LNCaP clone FGC (cell line): ENCODE results near the gene BNC2.

Source experiments
- DNase-seq: peaks from one replicate; pipeline ENCODE4 v3.0.0-alpha.2; 2011; ENCODE audit warnings: low read depth
- H3K4me3 ChIP-seq: 2 replicates; pipeline ENCODE4 v1.5.1; 2011; ENCODE audit warnings: mild to moderate bottlenecking, low read depth, low read length, control low read depth
- TF ChIP-seq, protein P1 (sequence below): IDR thresholded peaks from 2 replicates; pipeline ENCODE4 v1.5.1; 2012; ENCODE audit warnings: mild to moderate bottlenecking; ENCODE audit not compliant: control insufficient read depth, insufficient read depth; ENCODE audit errors: extremely low read depth

BNC2 gene

DNA sequence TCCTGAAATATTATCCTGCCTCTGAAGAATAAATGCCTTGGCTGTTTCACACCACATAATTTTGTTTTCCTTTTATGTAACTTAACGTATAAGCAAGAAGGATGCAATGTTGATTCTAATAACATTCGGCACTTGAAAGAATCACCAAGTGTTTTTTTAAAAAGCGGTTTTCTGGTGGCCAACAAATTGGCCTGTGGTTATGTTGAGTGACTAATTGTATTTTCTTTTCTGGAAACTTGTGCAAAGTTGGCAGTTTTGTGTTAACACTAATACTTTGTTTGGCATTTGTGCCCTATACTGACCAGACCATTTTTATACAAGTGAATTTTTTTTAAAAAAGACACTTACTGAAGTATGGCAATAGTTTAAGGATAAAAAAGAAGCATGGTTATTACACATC is 452.7 kb downstream of the BNC2 start:
- no peak overlapping the region for H3K4me3 ChIP-seq
- no peak for DNase-seq
- TF ChIP-seq, protein P1, sequence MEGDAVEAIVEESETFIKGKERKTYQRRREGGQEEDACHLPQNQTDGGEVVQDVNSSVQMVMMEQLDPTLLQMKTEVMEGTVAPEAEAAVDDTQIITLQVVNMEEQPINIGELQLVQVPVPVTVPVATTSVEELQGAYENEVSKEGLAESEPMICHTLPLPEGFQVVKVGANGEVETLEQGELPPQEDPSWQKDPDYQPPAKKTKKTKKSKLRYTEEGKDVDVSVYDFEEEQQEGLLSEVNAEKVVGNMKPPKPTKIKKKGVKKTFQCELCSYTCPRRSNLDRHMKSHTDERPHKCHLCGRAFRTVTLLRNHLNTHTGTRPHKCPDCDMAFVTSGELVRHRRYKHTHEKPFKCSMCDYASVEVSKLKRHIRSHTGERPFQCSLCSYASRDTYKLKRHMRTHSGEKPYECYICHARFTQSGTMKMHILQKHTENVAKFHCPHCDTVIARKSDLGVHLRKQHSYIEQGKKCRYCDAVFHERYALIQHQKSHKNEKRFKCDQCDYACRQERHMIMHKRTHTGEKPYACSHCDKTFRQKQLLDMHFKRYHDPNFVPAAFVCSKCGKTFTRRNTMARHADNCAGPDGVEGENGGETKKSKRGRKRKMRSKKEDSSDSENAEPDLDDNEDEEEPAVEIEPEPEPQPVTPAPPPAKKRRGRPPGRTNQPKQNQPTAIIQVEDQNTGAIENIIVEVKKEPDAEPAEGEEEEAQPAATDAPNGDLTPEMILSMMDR: no peak

DNA sequence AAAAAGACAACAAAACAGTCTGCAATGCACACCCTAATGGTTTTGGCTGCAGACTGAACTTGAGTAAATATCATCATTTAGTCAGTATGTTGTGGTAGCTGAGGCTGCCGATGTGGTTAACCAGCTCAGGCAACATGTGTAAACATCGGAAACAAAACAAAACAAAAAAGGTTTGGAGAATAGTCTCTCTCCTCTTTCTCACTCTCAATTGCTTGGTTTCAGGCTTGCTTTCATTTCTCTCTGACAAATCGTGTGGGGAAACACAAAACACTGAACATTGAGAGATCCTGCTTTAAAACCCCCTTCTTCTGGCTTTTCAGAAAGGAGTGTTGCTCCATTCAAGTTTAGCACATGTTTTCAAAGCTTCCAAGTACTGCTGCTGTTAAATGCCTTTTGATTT is 453.3 kb downstream of the BNC2 start:
- DNase-seq: no peak
- TF ChIP-seq, protein P1: no peak
- H3K4me3 ChIP-seq: no peak overlapping the region

DNA sequence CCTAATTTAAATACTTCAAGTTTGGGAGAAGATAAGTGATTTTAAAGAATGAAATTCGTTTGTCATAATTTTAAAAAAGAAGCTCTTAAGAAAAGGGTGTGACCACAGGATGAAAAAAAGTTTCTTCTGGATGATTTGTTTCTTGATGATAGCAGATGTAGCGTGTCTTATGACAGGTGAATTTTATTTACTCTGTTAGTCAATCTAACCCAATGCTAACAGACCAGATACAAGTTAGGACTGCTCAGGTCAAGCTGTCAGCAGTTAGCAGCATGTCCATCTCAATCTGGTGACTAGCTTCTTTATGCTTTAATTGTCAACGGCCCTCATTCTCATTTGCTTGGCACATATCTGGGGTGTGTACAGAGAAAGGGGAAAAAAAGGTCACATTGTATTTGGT is 456.0 kb downstream of the BNC2 start:
- no peak overlapping the region for H3K4me3 ChIP-seq
- DNase-seq: no peak
- TF ChIP-seq, protein P1: no peak

DNA sequence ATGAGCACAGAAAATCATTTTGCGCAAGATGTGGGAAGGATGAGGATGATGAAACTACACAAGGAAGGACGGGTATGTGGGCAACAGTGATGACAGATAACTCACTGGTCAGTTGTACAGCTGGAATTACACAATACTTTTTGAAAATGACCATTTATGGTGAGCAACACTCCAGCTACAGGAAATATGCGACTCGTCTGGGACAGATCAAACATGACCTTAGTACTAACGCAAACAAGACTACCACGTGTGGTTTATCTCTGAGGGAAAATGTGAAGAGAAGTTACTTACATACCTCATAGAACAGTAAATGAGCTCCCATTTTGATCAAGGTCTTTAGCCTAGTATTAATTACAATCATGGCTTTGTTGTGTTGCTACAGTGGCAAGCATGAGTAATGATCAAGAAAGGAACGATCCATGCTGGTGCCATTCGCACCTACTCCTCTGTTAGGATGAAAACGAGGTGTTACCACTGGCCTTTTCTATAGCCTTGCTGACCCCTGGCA is 456.9 kb downstream of the BNC2 start:
- no peak overlapping the region for H3K4me3 ChIP-seq
- DNase-seq: peak; percentile 23

DNA sequence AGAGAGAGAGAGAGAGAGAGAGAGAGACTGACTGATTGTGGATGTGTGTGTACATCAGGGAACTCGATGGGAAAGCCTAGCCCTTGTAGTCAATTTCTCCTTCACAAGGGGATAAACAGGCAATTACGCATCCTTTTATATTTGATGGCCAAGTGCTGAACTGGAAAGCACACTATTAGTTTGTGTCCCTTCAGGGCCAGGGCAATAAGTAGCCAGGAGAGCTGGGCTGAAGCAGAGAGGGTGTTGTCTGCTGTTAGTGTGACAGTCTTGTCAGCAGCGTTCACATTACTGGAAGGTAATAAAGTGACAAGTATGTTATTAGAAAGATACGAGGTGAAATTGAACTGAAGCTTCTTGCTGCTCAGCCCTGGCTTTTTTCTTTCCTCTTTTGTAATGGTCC is 457.7 kb downstream of the BNC2 start:
- H3K4me3 ChIP-seq: no peak overlapping the region
- TF ChIP-seq, protein P1: no peak
- DNase-seq: no peak

More for the DNA sequence above, 456.9 kb downstream of the BNC2 start:
- TF ChIP-seq, protein P1: no peak

DNA sequence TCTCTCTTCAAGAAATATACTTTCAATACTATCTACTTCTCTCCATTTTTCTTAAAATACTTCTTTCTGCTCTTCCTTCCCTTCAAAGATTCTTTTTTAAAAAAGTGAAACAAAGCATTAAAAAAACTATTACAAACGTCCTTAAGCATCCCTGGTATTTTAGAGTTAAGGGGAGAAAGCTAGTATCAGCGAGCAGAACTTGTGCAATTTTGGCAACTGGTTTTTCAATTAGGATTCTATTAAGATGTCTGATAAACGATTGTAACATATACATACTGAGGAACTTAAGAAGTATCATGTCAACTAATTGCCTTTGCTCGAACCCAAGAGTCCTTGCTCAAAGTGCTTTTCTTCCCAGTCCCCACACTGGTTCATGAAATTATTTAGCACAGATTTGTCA is 459.2 kb downstream of the BNC2 start:
- no peak for DNase-seq
- TF ChIP-seq, protein P1: no peak
- H3K4me3 ChIP-seq: no peak overlapping the region

DNA sequence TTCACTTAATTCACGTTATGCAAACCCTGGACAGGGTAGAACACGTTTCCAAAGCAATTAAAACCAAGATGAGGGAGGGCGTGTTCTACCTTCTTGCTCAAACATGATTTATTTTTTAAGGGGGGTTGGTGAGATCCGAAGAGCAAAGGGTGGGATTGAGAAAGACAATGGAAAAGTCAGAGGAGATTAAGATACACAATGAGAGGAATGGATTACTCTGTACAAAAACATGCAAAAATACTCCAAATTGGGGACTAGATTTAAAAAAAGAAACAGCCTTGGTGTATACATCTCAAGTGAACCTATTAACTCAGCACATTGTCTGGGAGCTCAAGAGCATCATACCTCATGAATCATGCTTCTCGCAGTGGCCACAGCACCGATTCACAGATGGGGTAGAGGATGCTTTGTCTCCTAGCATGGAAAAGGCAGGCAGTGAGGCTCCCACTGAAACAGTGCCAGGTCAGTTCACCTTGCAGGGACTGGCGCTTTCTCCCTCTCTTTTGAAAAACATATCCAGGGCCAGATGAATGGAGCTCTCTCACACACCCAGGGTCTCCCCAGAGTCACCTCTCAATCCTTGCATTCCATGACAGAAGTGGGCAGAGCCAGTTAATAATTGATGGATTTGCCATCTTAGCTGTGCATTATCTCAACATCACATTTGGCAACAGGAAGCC is 459.7 kb downstream of the BNC2 start:
- H3K4me3 ChIP-seq: no peak overlapping the region
- DNase-seq: no peak
- TF ChIP-seq, protein P1: no peak
